Loucy (cell line): ENCODE data around the gene OLFM1.

Experiments used
- CTCF ChIP-seq: fragments of 200-600 bp; sonication (generic); conservative IDR thresholded peaks from 2 replicates; pipeline ENCODE4 v1.5.1; 2014; ENCODE audit warnings: mild to moderate bottlenecking, antibody characterized with exemption, low read length
- EZH2phosphoT487 ChIP-seq: fragments of 200-600 bp; IDR thresholded peaks from 2 replicates; pipeline ENCODE4 v1.6.1; 2018; ENCODE audit warnings: antibody characterized with exemption, mild to moderate bottlenecking, moderate library complexity, borderline replicate concordance

- TF ChIP-seq CTCF (no peak), EZH2phosphoT487 (no peak)
Observed at GRCh38 chr9:135102331-135102730, 14.9 kb downstream of the OLFM1 start.
